HEK293T (cell line): Measurements from ENCODE around the gene TMEM219.

Experiments used
- ARNT ChIP-seq: fragments of 450-650 bp; IDR thresholded peaks from 2 replicates; pipeline ENCODE4 v1.6.1; 2017; ENCODE audit warnings: mild to moderate bottlenecking
- BHLHE40 ChIP-seq: fragments of 450-650 bp; IDR thresholded peaks from 2 replicates; pipeline ENCODE4 v1.6.1; 2016; ENCODE audit warnings: mild to moderate bottlenecking, moderate library complexity, borderline replicate concordance
- ELF4 ChIP-seq: fragments of 450-650 bp; IDR thresholded peaks from 2 replicates; pipeline ENCODE4 v1.6.1; 2017; ENCODE audit warnings: antibody characterized with exemption
- FOXA1 ChIP-seq: fragments of 450-650 bp; IDR thresholded peaks from 2 replicates; pipeline ENCODE4 v1.6.1; 2016; ENCODE audit warnings: mild to moderate bottlenecking
- FOXM1 ChIP-seq: fragments of 450-650 bp; IDR thresholded peaks from 2 replicates; pipeline ENCODE4 v1.6.1; 2017; ENCODE audit warnings: mild to moderate bottlenecking, borderline replicate concordance
- SP1 ChIP-seq: fragments of 450-650 bp; IDR thresholded peaks from 2 replicates; pipeline ENCODE4 v1.6.1; 2017
- SUZ12 ChIP-seq: fragments of 450-650 bp; IDR thresholded peaks from 2 replicates; pipeline ENCODE4 v1.6.1; 2016; ENCODE audit warnings: mild to moderate bottlenecking
- TARDBP ChIP-seq: fragments of 450-650 bp; IDR thresholded peaks from 2 replicates; pipeline ENCODE4 v1.6.1; 2016
- ZNF384 ChIP-seq: fragments of 450-650 bp; IDR thresholded peaks from 2 replicates; pipeline ENCODE4 v1.6.1; 2016
- TF ChIP-seq, protein P1 (sequence below): fragments of 450-650 bp; IDR thresholded peaks from 2 replicates; pipeline ENCODE4 v1.6.1; 2016

- TF ChIP-seq SUZ12 (no peak), TARDBP (no peak), ZNF384 (no peak), SP1 (no peak), ARNT (no peak), BHLHE40 (no peak), ELF4 (no peak), FOXM1 (no peak), FOXA1 (no peak)
- TF ChIP-seq, protein P1, sequence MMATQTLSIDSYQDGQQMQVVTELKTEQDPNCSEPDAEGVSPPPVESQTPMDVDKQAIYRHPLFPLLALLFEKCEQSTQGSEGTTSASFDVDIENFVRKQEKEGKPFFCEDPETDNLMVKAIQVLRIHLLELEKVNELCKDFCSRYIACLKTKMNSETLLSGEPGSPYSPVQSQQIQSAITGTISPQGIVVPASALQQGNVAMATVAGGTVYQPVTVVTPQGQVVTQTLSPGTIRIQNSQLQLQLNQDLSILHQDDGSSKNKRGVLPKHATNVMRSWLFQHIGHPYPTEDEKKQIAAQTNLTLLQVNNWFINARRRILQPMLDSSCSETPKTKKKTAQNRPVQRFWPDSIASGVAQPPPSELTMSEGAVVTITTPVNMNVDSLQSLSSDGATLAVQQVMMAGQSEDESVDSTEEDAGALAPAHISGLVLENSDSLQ: no peak
Measured at GRCh38 chr16:30017277-30017656, 55.4 kb downstream of the TMEM219 start.
